Endothelial cell of coronary artery (primary cell): ENCODE data around the gene YJU2. TPM values are rescaled to one million over a fixed set of nuclear protein-coding genes. Genes with fewer than 3 reads are reported as not detected.

Source experiments
- total RNA-seq: library from RNA; depleted of rRNA; stranded (reverse); fragments of >200 nt; gene quantifications from 2 replicates; pipeline ENCODE4 v1.2.3, GENCODE V29; 2014

Gene YJU2
- 17.4 and 20.4 TPM in 2 replicates for total RNA-seq

GRCh38 chr19:4246767-4247593 lies at the start of gene YJU2:
YJU2 (plus strand) TSS chr19:4247080; CDS start chr19:4247147, 67 bp downstream.

GRCh38 chr19:4229179-4229931 lies 17.5 kb upstream of the YJU2 start, which contains the start of gene EBI3:
EBI3 (plus strand) TSS chr19:4229523; CDS start chr19:4229551, 28 bp downstream.

GRCh38 chr19:4278419-4279266 lies 31.8 kb downstream of the YJU2 start, which contains the start of gene SHD:
SHD (plus strand) TSS chr19:4279266; CDS start chr19:4280064, 798 bp downstream.

GRCh38 chr19:4302243-4302640 lies 55.4 kb downstream of the YJU2 start, which contains the start of gene TMIGD2:
TMIGD2 (minus strand) TSS chr19:4302389; CDS start chr19:4302385, 4 bp downstream.

GRCh38 chr19:4304538-4305256 lies 57.8 kb downstream of the YJU2 start, which contains the start of gene FSD1:
FSD1 (plus strand) TSS chr19:4304598; CDS start chr19:4304747, 149 bp downstream.

Other genes with a start within 250 kb of the YJU2 start
- 24.5 and 24.6 TPM in 2 replicates for gene PIAS4, start 239.3 kb upstream of the YJU2 start, total RNA-seq
- 8.4 and 15.1 TPM in 2 replicates for gene ZBTB7A, start 180.2 kb upstream of the YJU2 start, total RNA-seq
- 178 and 202 TPM in 2 replicates for gene MAP2K2, start 123.0 kb upstream of the YJU2 start, total RNA-seq
- gene CREB3L3, start 93.4 kb upstream of the YJU2 start, total RNA-seq: not detected in 2 replicates
- gene SIRT6, start 64.5 kb upstream of the YJU2 start, total RNA-seq: 8.9 and 11.7 TPM in 2 replicates
- gene ANKRD24, start 64.4 kb upstream of the YJU2 start, total RNA-seq: 0.18 and 0.38 TPM in 2 replicates
- 0.18 and 0.66 TPM in 2 replicates for gene EBI3, start 17.6 kb upstream of the YJU2 start, total RNA-seq
- not detected in 2 replicates for gene SHD, start 32.2 kb downstream of the YJU2 start, total RNA-seq
- gene TMIGD2, start 55.3 kb downstream of the YJU2 start, total RNA-seq: not detected in 2 replicates
- gene FSD1, start 57.5 kb downstream of the YJU2 start, total RNA-seq: 20.6 and 28.9 TPM in 2 replicates
- gene STAP2, start 91.7 kb downstream of the YJU2 start, total RNA-seq: 7.9 and 17.1 TPM in 2 replicates
- 7.7 and 9.6 TPM in 2 replicates for gene MPND, start 96.5 kb downstream of the YJU2 start, total RNA-seq
- 41.4 and 42.6 TPM in 2 replicates for gene SH3GL1, start 153.5 kb downstream of the YJU2 start, total RNA-seq
- gene CHAF1A, start 155.6 kb downstream of the YJU2 start, total RNA-seq: 8.6 and 13.9 TPM in 2 replicates
- gene UBXN6, start 210.7 kb downstream of the YJU2 start, total RNA-seq: 81.5 and 101 TPM in 2 replicates
- 67.5 and 70.9 TPM in 2 replicates for gene HDGFL2, start 225.2 kb downstream of the YJU2 start, total RNA-seq